Dedifferentiated amniotic fluid mesenchymal stem cell (primary cell): ENCODE measurements around the gene CAPN15.
"Not testable (repeated sequence)": the region's sequence is repeated elsewhere in the genome, so short reads cannot be mapped to it uniquely, and the experiment has no call there.

Source experiments
- DNase-seq: peaks from one replicate; pipeline ENCODE4 v3.0.0-alpha.2; 2016; ENCODE audit errors: extremely low spot score

Gene CAPN15

DNA sequence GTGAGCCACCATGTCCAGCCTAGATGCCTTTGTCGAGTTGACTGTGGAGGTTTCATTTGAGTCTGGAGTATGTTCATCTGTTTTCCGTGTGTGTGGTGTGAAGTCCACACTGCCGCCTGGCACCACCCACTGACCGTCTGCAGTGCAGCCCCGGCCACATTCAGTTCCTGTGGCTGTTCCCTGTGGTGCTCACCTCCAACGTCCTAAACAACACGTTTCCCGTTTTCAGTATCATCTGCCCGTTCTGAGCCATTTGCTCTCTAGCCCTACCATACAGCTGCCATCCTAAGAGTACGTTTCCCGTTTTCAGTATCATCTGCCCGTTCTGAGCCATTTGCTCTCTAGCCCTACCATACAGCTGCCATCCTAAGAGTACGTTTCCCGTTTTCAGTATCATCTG is 20.0 kb upstream of the CAPN15 start:
- DNase-seq = not testable (repeated sequence)

DNA sequence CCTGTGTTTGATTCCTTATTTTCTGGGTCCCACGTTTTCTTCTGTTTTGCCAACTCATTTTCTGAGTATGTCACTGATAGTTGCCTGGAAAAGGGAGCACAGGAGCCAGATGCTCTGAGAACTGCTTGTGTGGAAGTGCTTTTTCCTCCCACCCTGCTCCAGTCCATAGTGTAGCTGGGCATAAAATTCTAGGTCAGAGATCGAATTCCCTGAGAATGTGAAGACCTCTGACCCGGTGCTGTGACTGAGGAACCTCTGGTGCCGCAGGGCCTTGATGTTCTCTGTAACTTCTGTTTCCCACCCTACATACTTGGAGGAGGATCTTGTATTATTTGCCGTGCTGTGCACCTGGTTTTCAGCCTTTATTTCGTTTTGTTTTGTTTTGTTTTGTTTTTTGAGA is 19.5 kb upstream of the CAPN15 start:
- DNase-seq = no peak

DNA sequence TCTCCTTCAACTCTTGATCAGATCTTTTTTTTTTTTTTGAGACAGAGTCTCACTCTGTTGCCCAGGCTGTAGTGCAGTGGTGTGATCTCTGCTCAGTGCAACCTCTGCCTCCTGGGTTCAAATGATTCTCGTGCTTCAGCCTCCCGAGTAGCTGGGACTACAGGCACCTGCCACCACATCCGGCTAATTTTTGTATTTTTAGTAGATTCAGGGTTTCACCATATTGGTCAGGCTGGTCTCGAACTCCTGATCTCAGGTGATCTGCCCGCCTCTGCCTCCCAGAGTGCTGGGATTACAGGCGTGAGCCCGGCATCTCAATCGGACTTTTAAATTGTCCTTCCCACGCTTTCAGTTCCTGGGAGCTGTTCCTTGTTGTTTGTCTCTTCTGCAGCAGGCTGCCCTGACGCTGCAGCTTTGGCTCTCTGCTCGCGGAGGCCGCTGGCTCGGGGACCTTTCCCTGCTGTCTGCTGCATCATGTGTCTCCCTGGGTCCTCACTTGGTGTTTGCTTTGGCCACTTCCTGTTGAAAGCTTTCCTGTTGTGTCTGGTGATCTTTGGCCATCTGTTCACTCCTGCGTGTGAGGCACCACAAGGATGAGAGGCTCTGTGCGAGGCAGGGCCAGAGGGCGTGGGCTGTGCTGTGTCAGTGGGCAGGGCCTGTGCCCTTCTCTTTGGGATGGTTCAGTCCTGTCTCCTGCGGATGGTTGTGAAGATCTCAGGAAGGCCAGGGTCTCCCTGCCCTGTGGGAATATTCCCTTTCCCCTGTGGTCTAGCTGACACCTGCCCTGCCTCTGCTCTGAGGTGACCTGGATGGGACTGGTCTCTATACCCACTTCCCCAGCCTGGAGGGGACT is 18.4 kb upstream of the CAPN15 start:
- DNase-seq = no peak

DNA sequence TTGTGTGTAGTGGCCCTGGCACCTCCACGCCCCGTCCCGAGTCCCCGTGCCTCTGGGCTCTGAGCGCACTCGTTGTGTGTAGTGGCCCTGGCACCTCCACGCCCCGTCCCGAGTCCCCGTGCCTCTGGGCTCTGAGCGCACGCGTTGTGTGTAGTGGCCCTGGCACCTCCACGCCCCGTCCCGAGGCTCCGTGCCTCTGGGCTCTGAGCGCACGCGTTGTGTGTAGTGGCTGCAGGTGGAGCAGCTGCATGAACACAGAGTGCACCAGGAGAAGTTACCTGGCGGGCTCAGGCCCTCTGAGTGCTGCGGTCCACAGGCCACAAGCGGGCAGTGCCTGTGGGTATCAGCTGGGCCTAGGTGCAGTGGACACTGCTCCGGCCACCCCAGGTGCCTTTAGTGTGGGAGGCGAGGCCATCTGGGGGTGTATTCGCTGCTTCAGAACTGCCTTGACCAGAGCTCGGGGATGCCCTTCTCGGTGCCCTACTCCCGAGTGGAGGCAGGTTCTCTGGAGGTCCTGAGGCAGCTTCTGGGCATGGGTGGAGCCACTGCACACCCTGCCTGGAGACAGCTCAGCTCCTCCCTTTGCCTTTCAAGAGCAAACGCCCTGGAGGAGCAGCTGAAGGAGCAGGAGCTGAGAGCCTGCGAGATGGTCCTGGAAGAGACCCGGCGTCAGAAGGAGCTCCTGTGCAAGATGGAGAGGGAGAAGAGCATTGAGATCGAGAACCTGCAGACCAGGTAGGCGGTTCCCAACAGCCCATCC is 17.3 kb upstream of the CAPN15 start:
- DNase-seq = no peak

DNA sequence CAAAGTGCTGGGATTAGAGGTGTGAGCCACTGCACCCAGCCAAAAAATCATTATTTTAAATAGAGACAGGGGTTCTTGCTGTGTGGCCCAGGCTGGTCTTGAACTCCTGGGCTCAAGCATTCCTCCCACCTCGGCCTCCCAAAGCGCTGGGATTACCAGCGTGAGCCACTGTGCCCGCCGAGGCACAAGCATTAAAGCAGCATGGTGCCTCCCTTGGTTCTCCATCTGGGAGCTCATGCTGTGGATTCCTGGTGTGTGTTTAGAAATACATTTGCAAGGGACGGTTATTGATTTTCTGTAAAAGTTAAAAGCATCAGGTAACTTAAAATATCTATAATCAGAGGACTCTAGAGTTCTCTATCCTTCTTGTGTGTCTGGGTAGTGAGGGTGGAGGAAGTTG is 14.7 kb upstream of the CAPN15 start:
- no peak for DNase-seq

DNA sequence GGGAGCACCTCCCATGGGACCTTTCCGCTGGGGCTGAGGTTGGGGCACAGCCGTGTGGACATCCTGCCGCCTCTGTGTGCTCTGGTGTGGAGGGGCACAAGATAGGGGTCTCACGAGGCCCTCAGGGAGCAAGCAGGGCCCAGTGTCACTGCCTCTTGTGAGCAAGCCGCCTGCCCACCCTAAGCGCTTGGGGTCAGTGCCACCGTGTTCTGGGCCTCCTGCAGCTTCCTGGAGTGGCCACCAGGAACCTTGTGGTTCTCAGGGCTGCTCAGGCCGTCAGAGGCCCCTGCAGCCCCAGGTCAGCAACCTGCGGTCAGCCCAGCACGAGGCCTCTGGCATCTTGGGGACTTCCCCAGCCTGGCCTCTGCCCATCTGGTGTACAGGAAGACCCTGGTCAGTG is 13.6 kb upstream of the CAPN15 start:
- DNase-seq = no peak

DNA sequence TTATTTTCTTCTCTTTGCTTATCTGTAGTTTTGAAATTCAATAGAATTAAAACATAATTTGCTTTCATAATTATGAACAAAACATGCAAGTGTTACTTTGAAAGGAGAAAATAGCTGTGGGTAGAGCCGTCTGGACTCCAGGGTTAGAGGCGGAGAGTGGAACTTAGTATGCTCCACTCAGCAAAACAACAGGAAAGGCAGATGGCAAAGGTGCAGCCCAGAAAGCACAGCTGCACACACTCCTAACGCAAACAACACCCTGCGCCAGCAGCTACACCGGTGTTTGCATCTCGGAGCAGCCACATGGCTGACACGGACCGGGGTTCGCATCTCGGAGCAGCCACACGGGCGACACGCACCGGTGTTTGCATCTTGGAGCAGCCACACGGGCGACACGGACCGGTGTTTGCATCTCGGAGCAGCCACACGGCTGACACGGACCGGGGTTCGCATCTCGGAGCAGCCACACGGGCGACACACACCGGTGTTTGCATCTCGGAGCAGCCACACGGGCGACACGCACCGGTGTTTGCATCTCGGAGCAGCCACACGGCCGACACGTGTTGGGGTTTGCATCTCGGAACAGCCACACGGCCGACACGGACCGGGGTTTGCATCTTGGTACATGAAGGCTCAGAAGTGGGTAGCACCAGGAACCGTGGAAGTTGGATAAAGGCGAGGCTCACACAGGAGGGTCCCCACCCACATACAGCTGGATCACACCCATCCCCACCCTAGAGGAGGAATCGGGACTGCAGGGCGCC is 12.2 kb upstream of the CAPN15 start:
- DNase-seq = no peak

DNA sequence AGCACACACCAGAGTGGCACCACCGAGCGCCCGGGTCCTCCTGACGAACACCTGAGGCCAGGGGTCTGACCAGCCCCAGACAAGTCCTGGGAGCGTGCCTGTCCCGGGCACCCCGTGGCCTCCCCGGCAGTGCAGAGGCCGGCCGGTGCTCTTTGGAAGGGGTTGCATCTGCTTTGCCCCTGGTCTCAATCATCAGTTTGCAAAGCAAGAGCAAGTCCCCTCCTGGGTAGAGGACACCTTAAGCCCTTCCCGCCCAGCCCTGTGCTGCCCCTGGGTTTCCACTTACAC is 11.6 kb upstream of the CAPN15 start:
- no peak for DNase-seq

DNA sequence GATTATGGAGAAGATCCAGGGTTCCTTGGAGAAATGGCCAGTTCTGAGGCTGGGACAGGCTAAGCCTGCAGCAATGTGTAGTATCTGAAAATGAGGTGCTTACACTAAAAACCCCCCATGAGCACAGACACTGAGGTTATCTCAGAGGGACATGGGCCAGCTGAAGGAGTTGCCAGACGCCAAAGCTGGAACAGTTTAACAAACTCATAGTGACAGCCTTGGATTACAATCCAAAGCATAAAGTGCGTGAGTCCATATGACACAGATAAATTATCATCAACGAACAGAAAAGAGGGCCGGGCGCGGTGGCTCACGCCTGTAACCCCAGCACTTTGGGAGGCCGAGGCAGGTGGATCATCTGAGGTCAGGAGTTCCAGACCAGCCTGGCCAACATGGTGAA is 11.2 kb upstream of the CAPN15 start:
- DNase-seq = no peak

DNA sequence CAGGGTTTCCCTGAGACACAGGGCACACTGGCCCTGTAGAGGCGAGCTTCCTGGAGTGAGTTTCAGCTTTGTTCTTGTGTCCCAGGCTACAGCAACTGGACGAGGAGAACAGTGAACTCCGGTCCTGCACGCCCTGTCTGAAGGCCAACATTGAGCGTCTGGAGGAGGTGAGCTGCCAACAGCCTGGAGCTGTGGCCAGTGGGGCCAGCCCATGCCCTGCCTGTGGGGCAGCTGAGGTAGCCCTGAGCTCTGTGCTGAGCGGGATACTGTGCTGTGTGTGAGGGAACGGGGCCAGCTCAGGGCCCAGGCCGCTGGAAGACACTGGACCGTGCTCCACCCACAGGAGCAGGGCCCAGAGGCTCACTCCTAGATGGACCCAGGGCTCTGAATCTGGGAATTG is 8.7 kb upstream of the CAPN15 start:
- no peak for DNase-seq

DNA sequence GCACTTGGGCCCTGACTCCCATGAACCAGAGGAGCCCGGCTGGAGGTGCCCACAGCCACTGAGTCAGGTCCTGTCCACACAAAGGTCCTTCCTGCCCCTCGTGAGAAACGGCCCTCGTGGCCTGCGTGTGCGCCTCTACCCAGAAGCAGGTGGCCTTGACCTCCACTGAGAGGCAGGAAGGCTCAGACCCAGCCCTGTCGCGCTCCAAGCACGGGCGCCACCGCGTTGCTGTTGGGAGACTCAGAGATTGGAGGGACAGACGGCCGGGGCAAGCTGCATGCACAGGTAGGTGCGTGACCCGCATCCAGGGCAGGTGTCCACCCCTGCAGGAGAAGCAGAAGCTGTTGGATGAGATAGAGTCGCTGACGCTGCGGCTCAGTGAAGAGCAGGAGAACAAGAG is 8.1 kb upstream of the CAPN15 start:
- DNase-seq = no peak

DNA sequence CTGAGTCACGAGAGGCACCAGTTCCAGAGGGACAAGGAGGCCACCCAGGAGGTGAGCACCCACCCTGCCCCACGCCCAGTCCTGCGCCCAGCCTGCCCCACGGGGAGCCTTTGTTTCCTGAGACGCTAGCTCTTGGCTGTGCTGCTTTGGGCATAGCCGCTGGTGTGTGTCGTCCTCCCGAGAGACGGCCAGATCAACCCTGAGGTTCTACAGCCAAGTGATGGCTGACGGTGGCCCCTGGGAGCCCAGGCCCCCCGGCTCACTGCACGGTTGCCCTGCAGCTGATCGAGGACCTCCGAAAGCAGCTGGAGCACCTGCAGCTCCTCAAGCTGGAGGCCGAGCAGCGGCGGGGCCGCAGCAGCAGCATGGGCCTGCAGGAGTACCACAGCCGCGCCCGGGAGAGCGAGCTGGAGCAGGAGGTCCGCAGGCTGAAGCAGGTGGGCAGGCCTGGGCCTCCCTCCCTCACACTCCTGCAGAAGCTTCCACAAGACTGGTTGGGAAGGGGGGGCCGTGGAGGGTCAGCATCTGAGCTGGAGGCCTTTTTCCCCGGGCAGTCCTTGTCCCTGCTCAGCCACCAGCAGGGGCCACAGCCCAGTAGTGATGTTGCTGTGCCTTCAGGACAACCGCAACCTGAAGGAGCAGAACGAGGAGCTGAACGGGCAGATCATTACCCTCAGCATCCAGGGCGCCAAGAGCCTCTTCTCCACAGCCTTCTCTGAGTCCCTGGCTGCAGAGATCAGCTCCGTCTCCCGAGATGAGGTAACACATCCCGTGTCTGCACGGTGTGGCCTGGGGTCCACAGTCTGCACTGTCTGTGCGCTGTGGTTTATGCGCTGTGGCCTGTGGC is 7.4 kb upstream of the CAPN15 start:
- DNase-seq = no peak

DNA sequence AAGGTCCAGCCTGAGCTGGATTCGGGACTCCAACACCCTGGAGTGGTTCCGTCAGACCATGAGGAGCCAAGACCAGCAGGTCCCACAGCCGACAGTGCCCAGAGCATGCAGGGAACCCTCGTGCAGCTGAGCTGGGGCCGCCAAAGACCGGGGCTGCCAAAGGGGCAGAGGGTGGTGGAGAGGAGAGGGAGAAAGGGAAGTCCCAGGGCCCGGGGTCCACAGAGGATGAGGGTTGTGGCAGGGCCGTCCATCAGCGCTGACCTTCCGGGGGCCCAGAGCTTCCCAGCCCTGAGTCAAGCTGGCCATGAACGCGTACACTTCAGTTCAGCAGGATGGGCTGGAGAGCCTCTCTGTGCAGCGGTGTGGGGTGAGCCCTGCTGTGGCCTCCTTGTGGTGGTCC is 6.7 kb upstream of the CAPN15 start:
- no peak for DNase-seq

DNA sequence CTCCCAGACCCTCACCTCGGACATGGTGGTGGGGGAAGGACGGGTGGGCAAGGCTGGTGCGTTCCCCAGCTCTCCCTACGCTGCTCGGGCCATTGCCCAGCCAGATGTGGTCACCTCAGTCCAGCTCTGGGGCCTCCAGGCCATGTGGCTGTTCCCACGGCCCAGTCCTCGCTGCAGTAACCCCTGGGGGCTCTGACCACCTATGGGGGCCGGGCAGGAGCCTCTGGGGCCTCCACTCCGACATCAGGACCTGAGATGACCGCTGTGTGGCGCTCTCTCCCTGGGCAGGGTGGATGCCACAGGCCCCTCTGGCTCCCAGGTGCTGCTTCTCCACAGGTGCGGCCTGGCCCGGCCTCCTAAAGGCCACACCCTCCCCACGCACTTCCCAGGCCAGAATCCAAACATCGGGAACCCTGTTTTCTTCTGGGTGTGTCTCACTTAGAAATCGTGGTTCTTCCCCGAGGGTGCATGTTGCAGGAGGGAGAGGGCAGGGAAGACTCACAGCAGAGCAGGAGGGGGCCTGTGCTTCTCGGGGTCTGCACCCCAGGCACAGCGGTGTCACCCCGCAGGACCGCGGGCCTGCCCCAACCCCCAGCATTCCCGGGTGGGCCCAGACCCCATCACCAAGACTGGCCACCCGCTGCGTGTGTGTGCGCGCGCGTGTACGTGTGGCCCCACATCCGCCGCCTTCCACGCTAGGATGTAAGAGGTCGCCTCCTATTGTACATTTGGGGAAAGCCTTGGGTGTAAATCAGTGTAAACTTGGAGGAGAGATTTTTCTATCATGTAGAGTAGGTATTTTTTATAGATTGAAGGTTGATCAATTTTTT is 5.9 kb upstream of the CAPN15 start:
- DNase-seq = no peak

DNA sequence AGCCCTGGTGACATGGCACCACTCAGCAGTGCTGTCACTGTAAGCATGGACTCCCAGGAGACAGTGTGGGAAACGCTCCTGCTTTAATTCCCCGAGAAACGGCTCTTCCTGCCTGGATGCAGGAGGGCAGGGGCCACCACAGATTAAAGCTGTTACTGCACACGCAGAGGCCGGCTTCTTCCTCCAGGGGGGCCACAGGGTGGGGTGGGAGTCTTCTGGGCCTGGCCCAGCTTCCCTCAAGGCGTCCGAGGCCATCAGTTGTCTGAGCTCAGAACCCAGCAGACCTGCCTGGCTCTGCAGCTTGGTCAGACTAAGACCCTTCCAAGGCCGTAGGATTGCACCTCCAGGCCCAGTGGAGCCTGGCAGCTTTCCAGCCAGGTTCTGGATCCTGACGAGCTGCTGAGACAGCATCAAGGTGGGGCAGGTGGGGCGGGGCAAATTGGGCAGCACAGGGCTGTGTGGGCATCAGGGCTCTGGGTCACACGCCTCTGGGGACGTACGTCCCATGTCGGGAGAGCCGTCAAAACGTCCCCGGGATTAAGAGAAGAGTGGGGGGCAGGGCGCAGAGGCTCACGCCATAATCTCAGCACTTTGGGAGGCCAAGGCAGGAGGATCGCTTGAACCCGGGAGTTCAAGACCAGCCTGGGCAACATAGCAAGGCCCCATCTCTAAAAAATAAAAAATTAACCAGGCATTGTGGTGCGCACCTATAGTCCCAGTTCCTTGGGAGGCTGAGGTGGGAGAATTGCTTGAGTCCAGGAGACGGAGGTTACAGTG is 5.0 kb upstream of the CAPN15 start:
- no peak for DNase-seq

DNA sequence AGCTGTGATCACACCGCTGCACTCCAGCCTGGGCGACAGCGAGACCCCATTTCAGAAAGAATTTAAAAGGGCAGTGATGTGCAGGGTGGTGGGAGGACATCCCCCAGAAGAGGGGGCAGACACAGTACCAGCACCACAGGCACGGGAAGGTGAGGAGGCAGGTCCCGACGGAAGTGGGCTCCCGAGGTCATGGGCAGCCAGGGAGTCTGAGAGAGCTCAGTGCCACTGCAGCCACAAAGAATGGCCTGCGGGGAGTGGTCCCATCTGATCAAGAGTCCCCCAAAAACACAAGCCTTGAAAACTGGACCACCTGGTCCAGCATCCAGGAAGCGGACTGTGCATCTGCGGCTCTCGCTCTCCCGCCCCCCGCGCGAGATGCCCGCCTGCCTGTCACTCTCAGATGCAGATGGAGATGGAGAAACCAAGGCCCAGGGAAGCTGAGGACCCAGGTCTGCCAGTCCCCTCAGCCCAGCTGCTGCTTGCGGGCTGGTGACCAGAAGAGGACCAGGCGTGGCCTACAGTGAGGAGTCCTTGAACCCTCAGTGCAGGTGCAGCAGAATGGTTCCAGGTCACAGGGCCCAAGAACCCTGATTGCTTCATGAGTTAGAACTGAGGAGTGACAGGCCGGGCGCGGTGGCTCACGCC is 4.3 kb upstream of the CAPN15 start:
- DNase-seq = no peak

DNA sequence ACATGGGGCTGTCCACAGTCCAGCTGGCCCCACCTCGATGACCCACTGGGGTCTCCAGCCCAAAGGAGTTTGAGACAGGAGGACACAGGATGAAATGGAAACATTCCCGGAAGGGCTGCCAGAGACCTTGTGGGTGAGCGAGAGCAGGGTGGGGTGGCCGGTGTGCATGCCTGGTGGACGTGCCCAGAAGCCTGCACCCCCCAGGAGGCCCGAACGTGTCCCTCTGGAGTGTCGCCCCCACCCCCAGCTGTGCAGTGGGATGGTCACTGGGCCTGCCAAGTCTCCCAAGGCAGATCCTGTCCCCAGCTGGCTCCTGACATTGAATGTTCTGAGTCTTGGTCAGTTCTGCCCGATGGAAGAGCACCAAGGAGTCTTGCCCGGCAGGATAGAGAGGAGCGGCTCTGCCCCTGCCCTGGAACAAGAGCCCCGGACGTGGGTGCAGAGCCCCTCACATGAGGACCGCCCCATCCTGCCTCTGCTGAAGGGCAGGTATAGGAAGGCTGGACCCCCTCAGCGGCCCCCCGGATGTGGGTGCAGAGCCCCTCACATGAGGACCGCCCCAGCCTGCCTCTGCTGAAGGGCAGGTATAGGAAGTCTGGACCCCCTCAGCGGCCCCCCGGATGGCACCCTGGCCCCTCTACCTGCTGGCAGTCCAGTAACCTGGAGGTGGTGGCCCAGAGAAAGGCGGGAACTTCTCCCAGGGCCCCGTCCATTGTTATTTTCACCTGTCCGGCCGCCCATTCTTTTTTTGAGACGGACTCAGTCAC is 3.1 kb upstream of the CAPN15 start:
- no peak for DNase-seq

DNA sequence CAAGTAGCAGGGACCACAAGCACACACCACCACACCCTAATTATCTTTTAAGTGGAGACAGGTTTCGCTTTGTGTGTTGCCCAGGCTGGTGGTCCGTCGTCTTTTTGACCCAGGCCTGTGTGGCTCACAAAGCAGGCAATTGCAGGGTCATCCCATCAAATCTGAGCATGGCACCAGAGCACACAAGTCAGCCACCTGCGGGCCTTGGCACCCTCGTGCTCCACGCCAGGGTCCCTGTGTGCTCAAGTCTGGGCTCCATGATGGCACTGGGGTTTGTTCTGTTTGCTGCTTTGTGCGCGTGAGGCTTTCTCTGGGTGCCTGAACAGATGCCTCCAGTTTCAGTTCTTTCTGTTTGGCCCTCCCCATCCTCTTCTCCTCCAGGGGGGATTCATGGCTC is 2.4 kb upstream of the CAPN15 start:
- no peak for DNase-seq
